Measurements from ENCODE around the gene LZIC. TPM values are rescaled to one million over a fixed set of nuclear protein-coding genes. Genes with fewer than 3 reads are reported as not detected.

Gene LZIC
- polyA plus RNA-seq, 10 donors = 49.1 to 64.7 (median 56.4) TPM

DNA sequence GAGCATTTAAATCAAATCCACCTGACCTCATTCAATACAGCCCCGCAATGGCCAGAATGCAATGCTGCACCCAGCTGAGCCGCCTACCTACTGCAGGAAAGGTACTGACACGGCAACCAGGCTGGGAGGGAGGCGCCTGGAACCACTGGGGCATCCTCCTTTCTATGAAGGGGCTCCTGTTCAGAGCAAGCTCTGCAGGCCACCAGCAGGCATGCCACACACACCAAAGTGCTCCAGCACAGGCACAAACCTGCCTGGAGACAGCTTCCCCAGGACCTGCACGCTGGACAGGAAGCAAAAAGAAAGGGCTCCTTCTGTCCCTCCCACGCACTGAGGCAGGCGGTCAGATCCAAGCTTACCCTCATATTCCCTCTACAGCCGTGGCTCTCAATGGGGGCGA, 54.3 kb downstream of the LZIC start:
- DNase-seq = no peak

DNA sequence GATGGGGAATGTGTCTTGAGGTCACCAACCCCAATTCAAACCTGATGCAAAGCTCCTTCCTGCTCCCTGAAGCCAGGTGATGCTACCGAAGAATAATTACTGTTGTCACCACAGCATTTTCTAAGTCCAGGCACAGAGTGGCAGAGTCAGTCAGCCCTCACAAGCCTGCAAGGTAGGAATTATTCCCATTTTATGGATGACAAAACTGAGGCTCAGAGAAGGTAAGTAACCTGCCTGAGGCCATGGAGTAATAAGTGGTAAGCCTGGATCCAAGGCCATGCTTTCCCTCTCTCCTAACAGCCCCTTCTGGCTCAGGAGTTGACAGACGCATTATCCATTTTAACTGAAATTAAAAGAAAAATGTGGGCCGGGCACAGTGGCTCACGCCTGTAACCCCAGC, 56.1 kb downstream of the LZIC start:
- DNase-seq = no peak

DNA sequence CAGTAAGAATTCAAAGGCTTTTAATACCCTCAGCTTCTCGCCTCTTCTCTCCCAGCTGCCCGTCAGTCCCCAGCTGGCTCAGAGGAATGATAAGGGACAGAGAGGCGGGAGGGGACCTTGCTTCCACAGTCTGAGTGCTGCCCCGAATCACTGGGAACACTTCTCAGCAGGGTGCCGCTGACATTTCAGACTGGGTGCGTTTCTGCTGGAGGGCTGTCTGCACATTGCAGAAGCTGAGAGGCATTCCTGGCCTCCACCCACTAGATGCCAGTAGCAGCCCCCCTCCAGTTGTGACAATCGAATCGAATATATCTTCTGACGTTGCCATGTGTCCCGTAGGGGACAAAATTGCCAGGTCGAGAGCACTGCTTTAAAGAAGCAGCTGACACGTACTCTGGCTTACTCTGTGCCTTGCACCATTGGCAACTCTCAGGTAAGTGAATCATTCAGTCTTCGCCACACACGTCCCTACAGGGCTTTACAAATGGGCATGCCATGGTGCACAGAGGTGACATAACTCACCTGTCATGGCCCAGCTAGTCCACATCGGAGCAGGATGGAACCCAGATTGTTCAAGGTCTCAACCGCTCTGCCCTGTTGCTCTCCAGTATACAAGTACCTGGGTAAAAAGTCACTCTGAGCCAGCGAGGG, 57.0 kb downstream of the LZIC start:
- no peak for DNase-seq

DNA sequence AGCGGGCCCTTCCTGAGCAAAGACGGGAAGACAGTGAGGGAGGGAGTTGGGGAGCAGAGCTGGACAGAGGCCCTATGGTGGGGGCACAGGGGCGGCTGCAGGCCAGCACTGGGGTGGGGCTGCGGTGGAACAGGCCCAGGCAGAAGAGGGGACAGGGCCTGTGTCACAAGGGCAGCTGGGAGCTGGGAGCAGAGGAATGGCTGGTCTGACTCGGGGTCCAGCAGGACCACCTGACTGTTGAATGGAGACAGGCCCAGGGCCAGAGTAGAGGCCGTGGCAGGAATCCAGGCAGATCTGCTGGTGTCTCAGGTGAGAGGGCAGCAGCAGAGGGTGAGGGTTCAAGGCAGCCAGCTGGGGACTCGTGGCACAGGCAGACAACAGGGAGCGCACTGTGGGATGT, 58.4 kb downstream of the LZIC start:
- no peak for DNase-seq

DNA sequence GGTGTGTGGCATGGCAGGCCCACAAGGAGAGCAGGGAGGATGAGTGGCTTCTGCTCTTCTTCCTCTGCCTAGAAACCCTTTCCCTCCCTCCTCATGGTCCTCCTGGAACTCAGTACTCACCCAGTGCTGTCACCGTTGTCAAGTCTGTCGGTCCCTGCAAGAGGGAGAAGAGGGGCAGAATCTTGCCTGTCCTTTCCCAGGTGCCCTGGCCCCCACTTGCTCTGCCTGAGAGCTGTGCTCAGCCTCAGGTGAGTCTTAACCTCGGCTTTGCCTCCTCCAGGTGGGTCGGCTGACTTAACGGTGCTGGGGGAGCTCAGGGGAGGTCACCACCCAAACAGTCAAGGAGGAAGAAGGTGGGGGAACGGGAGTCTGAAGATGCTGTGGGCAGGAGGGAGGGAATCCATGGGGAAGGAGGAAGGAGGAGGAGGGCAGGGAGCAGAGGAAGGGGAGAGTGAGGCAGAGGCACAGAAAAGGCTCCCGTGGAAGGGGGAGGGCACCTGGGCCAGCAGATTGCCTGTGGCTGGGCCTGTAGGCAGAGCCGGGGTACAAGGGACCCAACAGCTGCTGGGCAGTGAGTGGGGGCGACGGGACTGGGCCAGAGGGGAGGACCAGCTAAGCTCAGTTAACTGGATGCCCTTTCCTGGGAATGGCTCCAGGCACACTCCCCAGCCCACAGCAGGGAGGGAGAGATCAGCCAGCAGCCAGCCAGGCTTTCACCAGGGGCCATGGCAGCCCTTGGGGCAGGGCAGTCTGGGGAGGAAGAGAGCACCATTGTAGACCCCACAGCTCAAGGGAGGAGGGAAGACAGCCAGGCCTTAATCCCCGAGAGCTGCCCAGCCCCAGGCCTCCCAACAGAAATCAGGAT, 59.4 kb downstream of the LZIC start:
- DNase-seq = peak in 1 of 3 donors; percentile 27

DNA sequence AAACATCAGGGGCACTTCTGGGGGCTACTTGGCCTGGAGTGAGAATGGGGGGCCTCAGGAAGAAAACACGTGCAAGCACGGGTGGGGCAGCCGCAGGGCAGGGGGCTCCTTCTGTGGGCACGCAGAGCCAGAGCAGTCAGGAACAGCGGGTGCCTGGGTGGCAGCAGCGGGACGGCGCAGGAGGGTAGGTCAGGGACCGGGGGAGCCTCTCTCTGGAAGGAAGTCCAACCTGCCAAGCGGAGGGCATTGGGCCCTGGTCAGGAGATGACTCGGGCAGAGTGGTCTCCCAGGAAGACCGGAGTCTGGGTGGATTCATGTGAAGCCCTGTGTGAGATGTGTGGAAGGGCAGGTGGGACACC, 60.3 kb downstream of the LZIC start:
- DNase-seq = no peak

DNA sequence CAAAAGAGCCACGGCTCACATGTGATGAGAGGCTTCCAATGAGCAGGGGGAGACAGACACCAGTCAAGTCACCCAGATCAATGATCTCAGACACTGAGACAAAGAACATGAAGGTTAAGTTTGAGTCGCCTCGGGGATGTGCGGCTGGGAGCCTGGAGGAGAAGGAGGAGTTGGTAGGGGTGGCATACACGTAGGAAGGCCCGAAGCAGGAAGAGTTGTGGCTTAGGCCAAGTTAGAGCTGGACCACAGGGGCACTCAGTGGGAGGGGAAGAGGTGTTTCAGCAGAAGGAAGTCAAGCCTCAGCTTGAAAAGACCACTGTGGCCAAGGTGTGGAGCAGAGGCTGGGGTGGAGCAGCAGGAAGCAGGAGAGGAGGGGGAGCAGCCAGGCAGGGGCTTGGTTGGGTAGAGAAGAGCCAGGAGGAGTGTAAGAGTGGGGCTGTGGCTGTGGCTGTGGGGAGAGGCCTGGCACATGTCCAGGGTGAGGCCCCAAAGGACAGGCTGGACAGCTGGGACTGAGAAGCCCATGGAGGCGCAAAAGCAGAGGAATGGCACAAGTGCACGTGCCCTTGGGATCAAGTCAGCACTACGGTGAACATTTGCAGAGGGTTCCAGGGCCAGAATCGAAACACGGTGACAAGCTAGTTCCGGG, 60.8 kb downstream of the LZIC start:
- no peak for DNase-seq

DNA sequence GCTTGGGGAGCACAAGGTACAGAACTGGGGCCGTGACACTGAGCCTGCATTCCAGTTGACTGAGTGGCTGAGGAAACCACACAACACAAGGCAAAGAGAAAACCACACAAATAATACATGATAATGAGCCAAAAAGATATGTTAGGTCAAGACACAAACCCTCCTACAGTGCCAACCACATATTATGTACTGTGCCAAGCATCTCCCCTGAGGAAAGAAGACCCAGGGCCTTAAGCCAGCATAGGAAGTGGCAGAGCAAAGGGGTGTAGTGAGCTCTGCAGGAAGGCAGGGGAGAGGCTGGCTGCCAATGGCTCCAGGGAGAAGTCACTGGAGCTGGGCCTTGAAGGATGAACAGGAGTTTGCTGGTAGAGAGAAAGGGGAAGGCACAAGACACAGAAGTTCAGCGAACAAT, 61.3 kb downstream of the LZIC start:
- no peak for DNase-seq

Other genes with a start within 250 kb of the LZIC start
- gene CLSTN1, start 119.4 kb downstream of the LZIC start, polyA plus RNA-seq (ENCODE audit: insufficient read length in 10 of 10) = 10 to 100 TPM; 60.4 to 98.9 (median 73.4) TPM
- gene CTNNBIP1, start 33.1 kb downstream of the LZIC start, polyA plus RNA-seq (ENCODE audit: insufficient read length in 10 of 10) = 10 to 100 TPM; 50.5 to 68.9 (median 59.6) TPM
- 10 to 100 TPM in 8 of 10 donors, 1 to 10 TPM in 2; 8.8 to 14.3 (median 11.3) TPM for gene NMNAT1, start 84 bp upstream of the LZIC start, polyA plus RNA-seq (ENCODE audit: insufficient read length in 10 of 10)
- gene RBP7, start 53.8 kb upstream of the LZIC start, polyA plus RNA-seq (ENCODE audit: insufficient read length in 10 of 10) = 1 to 10 TPM; 1.6 to 6.0 (median 4.1) TPM
- gene UBE4B, start 89.6 kb upstream of the LZIC start, polyA plus RNA-seq (ENCODE audit: insufficient read length in 10 of 10) = 10 to 100 TPM; 33.4 to 45.4 (median 41.6) TPM